HepG2 (cell line): Measurements from ENCODE around the gene ACYP2. TPM values are rescaled to one million over a fixed set of nuclear protein-coding genes. Genes with fewer than 3 reads are reported as not detected.

Experiments
- ATAC-seq: fragments of 200-7000 bp; cut with Tn5 transposase; 3 replicates; pipeline ENCODE4 v1.9.1; 2020; ENCODE audit warnings: mild to moderate bottlenecking, moderate library complexity
- BruUV-seq: library from RNA; stranded (reverse); fragments of 400-500 nt; replicated peaks from 2 replicates; lab custom pipeline; 2021; lab: Mats Ljungman, UMichigan
- CTCF ChIA-PET: fragments of 300-600 bp; formaldehyde crosslinking; extraction: SDS; loops from one replicate; lab custom pipeline; 2021; ENCODE audit warnings: low total read pairs, inconsistent platforms, low intra/inter-chr PET ratio; lab: Yijun Ruan, JAX
- POLR2A ChIA-PET: fragments of 350-600 bp; sonication (Branson Sonifier 250); formaldehyde crosslinking; loops from one replicate; lab custom pipeline; 2020; ENCODE audit warnings: antibody characterized with exemption, inconsistent platforms; lab: Yijun Ruan, JAX
- DNase-seq: peaks from one replicate; pipeline ENCODE4 v3.0.0-alpha.2; 2015; ENCODE audit warnings: low spot score
- FAIRE-seq: peaks from 3 replicates; lab custom pipeline; 2011; peaks lifted over from hg19 to GRCh38; lab: Jason Lieb, UNC
- H2AFZ ChIP-seq: one replicate; pipeline ENCODE4 v1.6.1; 2011; ENCODE audit warnings: low read length, inconsistent platforms
- H3K27ac ChIP-seq: fragments of 300-600 bp; 3 replicates; pipeline ENCODE4 v1.8.0; 2011; ENCODE audit warnings: mixed run types, mild to moderate bottlenecking, mixed read lengths, low read length, inconsistent platforms; ENCODE audit not compliant: insufficient read depth; ENCODE audit errors: extremely low read length
- H3K27me3 ChIP-seq, 2 experiments: fragments of 200-600 bp in 1 of 2; 2 replicates in 1 of 2; 3 replicates in 1 of 2; pipeline versions ENCODE4 v1.6.0 to v1.8.0; 2011; ENCODE audit warnings: low read length in 2 of 2, mild to moderate bottlenecking in 2 of 2, moderate library complexity in 2 of 2, inconsistent platforms in 1 of 2; ENCODE audit not compliant: insufficient read depth in 2 of 2, control insufficient read depth in 1 of 2
- H3K36me3 ChIP-seq, 2 experiments: fragments of 200-600 bp in 1 of 2; replicated peaks in 1 of 2; 2 replicates in 1 of 2; 3 replicates in 1 of 2; pipeline versions ENCODE4 v1.5.1 to v1.8.0; 2011; ENCODE audit warnings: low read length in 2 of 2, inconsistent platforms in 1 of 2; ENCODE audit not compliant: insufficient read depth in 2 of 2, control insufficient read depth in 1 of 2
- H3K4me1 ChIP-seq: 2 replicates; pipeline ENCODE4 v1.5.1; 2012; ENCODE audit warnings: low read length, inconsistent platforms; ENCODE audit not compliant: insufficient read depth
- H3K4me2 ChIP-seq: 2 replicates; pipeline ENCODE4 v1.6.0; 2011; ENCODE audit warnings: low read depth, low read length, inconsistent platforms
- H3K4me3 ChIP-seq, 3 experiments: fragments of 200-600 bp in 1 of 3; sonication (generic), shearing (Covaris generic) in 1 of 3; replicated peaks in 1 of 3; 2 replicates each; pipeline ENCODE4 v1.5.1; 2011 to 2016; ENCODE audit warnings: low read length in 3 of 3, inconsistent platforms in 2 of 3, low read depth in 2 of 3, mild to moderate bottlenecking in 2 of 3, control low read depth in 1 of 3, mixed read lengths in 1 of 3; ENCODE audit not compliant: insufficient read depth in 1 of 3
- H3K79me2 ChIP-seq: one replicate; pipeline ENCODE4 v1.6.1; 2011; ENCODE audit warnings: low read length, inconsistent platforms; ENCODE audit not compliant: insufficient read depth
- H3K9ac ChIP-seq: 2 replicates; pipeline ENCODE4 v1.6.0; 2011; ENCODE audit warnings: mild to moderate bottlenecking, low read depth, low read length, inconsistent platforms; ENCODE audit not compliant: insufficient read depth
- H3K9me3 ChIP-seq: 2 replicates; pipeline ENCODE4 v1.5.1; 2012; ENCODE audit warnings: mild to moderate bottlenecking, low read length
- H4K20me1 ChIP-seq: 2 replicates; pipeline ENCODE4 v1.6.0; 2011; ENCODE audit warnings: inconsistent platforms, mild to moderate bottlenecking, low read length, moderate library complexity; ENCODE audit not compliant: insufficient read depth
- ARHGAP35 ChIP-seq: sonication (generic); formaldehyde crosslinking; IDR thresholded peaks from 2 replicates; pipeline ENCODE4 v1.9.0; 2022; ENCODE audit warnings: mild to moderate bottlenecking, inconsistent platforms, moderate library complexity, missing genetic modification reagents, borderline replicate concordance
- CBX2 ChIP-seq, 2 experiments: fragments of 200-600 bp in 1 of 2; sonication (generic); formaldehyde crosslinking in 1 of 2; IDR thresholded peaks; 2 replicates each; pipeline versions ENCODE4 v1.7.0 to v1.8.1; 2018 to 2022; ENCODE audit warnings: low read depth in 2 of 2, low read length in 1 of 2, mild to moderate bottlenecking in 1 of 2, missing genetic modification reagents in 1 of 2
- ETV6 ChIP-seq: sonication (generic); formaldehyde crosslinking; conservative IDR thresholded peaks from 2 replicates; pipeline ENCODE4 v1.4.0; 2020; ENCODE audit warnings: missing genetic modification reagents
- HDAC1 ChIP-seq: sonication (generic); formaldehyde crosslinking; IDR thresholded peaks from 2 replicates; pipeline ENCODE4 v1.5.1; 2020; ENCODE audit warnings: mild to moderate bottlenecking, missing genetic modification reagents
- IKZF4 ChIP-seq: sonication (generic); formaldehyde crosslinking; IDR thresholded peaks from 2 replicates; pipeline ENCODE4 v1.5.1; 2020; ENCODE audit warnings: borderline replicate concordance, mild to moderate bottlenecking, low read depth, missing genetic modification reagents; ENCODE audit errors: not compliant biosample characterization
- ISX ChIP-seq: sonication (generic); formaldehyde crosslinking; conservative IDR thresholded peaks from 2 replicates; pipeline ENCODE4 v1.5.0; 2020; ENCODE audit warnings: missing genetic modification reagents
- KLF16 ChIP-seq, 2 experiments: sonication (generic) in 1 of 2; formaldehyde crosslinking in 1 of 2; IDR thresholded peaks; 2 replicates each; pipeline versions ENCODE4 v1.6.1 to v1.8.0; 2016 to 2023; ENCODE audit warnings: missing genetic modification reagents in 2 of 2, missing compliant biosample characterization in 1 of 2
- RBM22 ChIP-seq: fragments of 200-400 bp; formaldehyde crosslinking; optimal IDR thresholded peaks from 2 replicates; pipeline ENCODE3; 2017; ENCODE audit warnings: mild to moderate bottlenecking, low read length, moderate library complexity
- SALL2 ChIP-seq: sonication (generic); formaldehyde crosslinking; IDR thresholded peaks from 2 replicates; pipeline ENCODE4 v1.8.1; 2023; ENCODE audit warnings: mild to moderate bottlenecking, missing genetic modification reagents, inconsistent platforms
- ZNF124 ChIP-seq: sonication (generic); formaldehyde crosslinking; IDR thresholded peaks from 2 replicates; pipeline ENCODE4 v1.4.0; 2020; ENCODE audit warnings: missing genetic modification reagents
- ZNF3 ChIP-seq: IDR thresholded peaks from 2 replicates; pipeline ENCODE4 v1.7.0; 2017; ENCODE audit warnings: inconsistent platforms
- ZNF75D ChIP-seq: sonication (generic); formaldehyde crosslinking; IDR thresholded peaks from 2 replicates; pipeline ENCODE4 v1.8.1; 2023; ENCODE audit warnings: missing genetic modification reagents, mild to moderate bottlenecking, borderline replicate concordance
- WGBS: methylation state at CpG from one replicate; pipeline ENCODE4 v1.1.6; 2017; ENCODE audit warnings: low lambda C conversion rate; 5-methylcytosine and 5-hydroxymethylcytosine counted together
- in situ Hi-C: cut with HindIII; loops from 2 replicates; pipeline ENCODE4 v1.10.0; 2017; ENCODE audit warnings: low pct_unique_long_range_greater_than_20kb; ENCODE audit not compliant: extremely low pct_ligation_motif_present
- intact Hi-C: fragments of 100-400 bp; cut with micrococcal nuclease; formaldehyde crosslinking; loops from one replicate; pipeline ENCODE4 v1.10.0; 2022; ENCODE audit not compliant: unreplicated experiment
- polyA plus RNA-seq, 8 experiments: library from polyadenylated mRNA; depleted of rRNA in 3 of 8; stranded (reverse) in 7 of 8; unstranded in 1 of 8; fragments of >200 nt; fragmentation: Illumina TruSeq in 4 of 8; extraction: Trizol in 4 of 8; gene quantifications; 2 replicates each; pipeline versions ENCODE4 v1.2.1 to v1.2.3, GENCODE V29; 2011 to 2016; ENCODE audit warnings: low read depth in 4 of 8, missing spikeins in 1 of 8, mixed read lengths in 1 of 8; ENCODE audit not compliant: insufficient read depth in 1 of 8
- total RNA-seq, 5 experiments: library from RNA; depleted of rRNA; stranded (reverse); fragments of >200 nt; fragmentation: Illumina TruSeq; extraction: Trizol; gene quantifications; 2 replicates each; pipeline ENCODE4 v1.2.3, GENCODE V29; 2016; ENCODE audit warnings: low read depth in 1 of 5
- TF ChIP-seq, protein P1 (sequence below): IDR thresholded peaks from 2 replicates; pipeline ENCODE4 v1.6.1; 2018; ENCODE audit warnings: missing genetic modification reagents
- TF ChIP-seq, protein P2 (sequence below): sonication (generic); formaldehyde crosslinking; IDR thresholded peaks from 2 replicates; pipeline ENCODE4 v1.4.0; 2020; ENCODE audit warnings: low read depth, mild to moderate bottlenecking, missing genetic modification reagents
- TF ChIP-seq, protein P3 (sequence below): IDR thresholded peaks from 2 replicates; pipeline ENCODE4 v1.6.1; 2016

The ACYP2 gene
- total and polyA plus RNA-seq, 2 of the 13 experiments (the other 11 are each of a cell fraction or from before 2014, with no cell fraction given), result 12.3 to 12.7 TPM

DNA sequence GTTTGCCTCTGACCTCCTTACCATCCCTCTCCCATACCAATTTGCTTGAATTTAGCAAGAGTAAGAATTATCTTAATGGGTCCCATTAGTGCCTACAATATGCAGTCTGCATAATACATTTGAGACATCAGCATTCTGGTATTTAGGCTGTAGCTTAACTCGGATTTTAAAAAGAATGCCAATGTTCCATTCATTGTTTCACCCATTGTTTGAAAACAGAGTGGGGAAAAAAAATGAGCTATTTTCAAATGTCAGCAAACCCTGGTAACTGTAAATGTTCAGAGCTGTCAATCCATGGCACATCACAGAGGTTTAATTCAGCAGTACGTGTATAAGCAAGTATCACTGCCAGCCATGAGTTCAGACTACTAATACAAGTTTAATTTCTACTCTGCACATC is 202.6 kb downstream of the ACYP2 start:
- H4K20me1 ChIP-seq, result no peaks in the 10 kb centered on the region
- ChIA-PET CTCF (no interaction called here), POLR2A (no interaction called here)
- in situ Hi-C loops, result no loop called here
- intact Hi-C loops, result no loop called here
- no peak for DNase-seq
- no peak overlapping the region for H3K27ac ChIP-seq
- no peak overlapping the region for H3K4me3 ChIP-seq
- H3K9me3 ChIP-seq, result no peaks in the 10 kb centered on the region
- TF ChIP-seq ZNF124 (CRISPR knock-in tag) (no peak), IKZF4 (no peak), RBM22 (no peak), ISX (CRISPR knock-in tag) (no peak), ARHGAP35 (CRISPR knock-in tag) (no peak), HDAC1 (CRISPR knock-in tag) (no peak)
- H3K4me2 ChIP-seq, result no peak overlapping the region
- no peaks in the 10 kb centered on the region for H3K79me2 ChIP-seq
- H2AFZ ChIP-seq, result no peak overlapping the region
- 23% methylated on average over 2 of the region's 2 CpGs for WGBS
- no peak overlapping the region for H3K9ac ChIP-seq
- no peaks in the 10 kb centered on the region for H3K4me1 ChIP-seq
- no peak for ATAC-seq
- FAIRE-seq, result no peak
- BruUV-seq, result no TSS peak
- no peaks in the 10 kb centered on the region for H3K36me3 ChIP-seq
- no peaks in the 10 kb centered on the region; a peak in 1 of 5 replicates for H3K27me3 ChIP-seq

DNA sequence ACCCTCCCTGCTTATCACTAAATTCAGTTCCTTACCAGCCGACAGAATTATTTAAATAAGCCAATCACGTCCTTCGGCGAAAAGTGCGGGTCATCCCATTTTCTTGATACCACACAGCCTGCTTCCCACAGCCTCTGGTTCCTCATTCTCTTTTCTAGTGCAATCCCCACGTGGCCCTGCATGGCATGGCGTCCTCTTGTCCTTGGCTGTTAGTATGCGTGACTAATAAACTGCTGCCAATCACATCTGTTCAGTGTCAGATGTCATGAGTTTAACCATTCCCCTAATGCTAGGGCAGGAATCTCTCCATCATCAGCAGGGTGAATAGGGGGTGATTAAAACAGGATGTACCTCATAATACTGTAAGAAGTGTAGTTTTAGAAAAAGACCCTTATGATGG is 203.4 kb downstream of the ACYP2 start:
- ATAC-seq (no peak), FAIRE-seq (no peak), DNase-seq (no peak)
- H3K27me3 ChIP-seq, result no peaks in the 10 kb centered on the region; a peak in 1 of 5 replicates
- H4K20me1 ChIP-seq, result no peaks in the 10 kb centered on the region
- no peak overlapping the region for H3K9ac ChIP-seq
- in situ Hi-C loops, result no loop called here
- WGBS, result 57% methylated on average over 8 of the region's 8 CpGs
- POLR2A ChIA-PET, result no interaction called here
- no peak overlapping the region for H3K27ac ChIP-seq
- H3K4me2 ChIP-seq, result no peak overlapping the region
- no peaks in the 10 kb centered on the region for H3K4me1 ChIP-seq
- intact Hi-C loops, result no loop called here
- H3K4me3 ChIP-seq, result no peak overlapping the region
- H3K79me2 ChIP-seq, result no peaks in the 10 kb centered on the region
- CTCF ChIA-PET, result no interaction called here
- TF ChIP-seq ZNF3 (CRISPR knock-in tag) (no peak), ZNF75D (CRISPR knock-in tag) (no peak), KLF16 (CRISPR knock-in tag; IDR thresholded peaks at IDR 0.05) (no peak), ETV6 (no peak), CBX2 (IDR thresholded peaks at IDR 0.05; ENCODE audit: low read depth, low read length) (no peak), CBX2 (CRISPR knock-in tag; IDR thresholded peaks at IDR 0.05; ENCODE audit: low read depth) (no peak), SALL2 (CRISPR knock-in tag) (no peak)
- TF ChIP-seq, protein P1, sequence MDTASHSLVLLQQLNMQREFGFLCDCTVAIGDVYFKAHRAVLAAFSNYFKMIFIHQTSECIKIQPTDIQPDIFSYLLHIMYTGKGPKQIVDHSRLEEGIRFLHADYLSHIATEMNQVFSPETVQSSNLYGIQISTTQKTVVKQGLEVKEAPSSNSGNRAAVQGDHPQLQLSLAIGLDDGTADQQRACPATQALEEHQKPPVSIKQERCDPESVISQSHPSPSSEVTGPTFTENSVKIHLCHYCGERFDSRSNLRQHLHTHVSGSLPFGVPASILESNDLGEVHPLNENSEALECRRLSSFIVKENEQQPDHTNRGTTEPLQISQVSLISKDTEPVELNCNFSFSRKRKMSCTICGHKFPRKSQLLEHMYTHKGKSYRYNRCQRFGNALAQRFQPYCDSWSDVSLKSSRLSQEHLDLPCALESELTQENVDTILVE (CRISPR knock-in tag), result no peak
- TF ChIP-seq, protein P2, sequence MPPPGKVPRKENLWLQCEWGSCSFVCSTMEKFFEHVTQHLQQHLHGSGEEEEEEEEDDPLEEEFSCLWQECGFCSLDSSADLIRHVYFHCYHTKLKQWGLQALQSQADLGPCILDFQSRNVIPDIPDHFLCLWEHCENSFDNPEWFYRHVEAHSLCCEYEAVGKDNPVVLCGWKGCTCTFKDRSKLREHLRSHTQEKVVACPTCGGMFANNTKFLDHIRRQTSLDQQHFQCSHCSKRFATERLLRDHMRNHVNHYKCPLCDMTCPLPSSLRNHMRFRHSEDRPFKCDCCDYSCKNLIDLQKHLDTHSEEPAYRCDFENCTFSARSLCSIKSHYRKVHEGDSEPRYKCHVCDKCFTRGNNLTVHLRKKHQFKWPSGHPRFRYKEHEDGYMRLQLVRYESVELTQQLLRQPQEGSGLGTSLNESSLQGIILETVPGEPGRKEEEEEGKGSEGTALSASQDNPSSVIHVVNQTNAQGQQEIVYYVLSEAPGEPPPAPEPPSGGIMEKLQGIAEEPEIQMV (CRISPR knock-in tag), result no peak
- TF ChIP-seq, protein P3, sequence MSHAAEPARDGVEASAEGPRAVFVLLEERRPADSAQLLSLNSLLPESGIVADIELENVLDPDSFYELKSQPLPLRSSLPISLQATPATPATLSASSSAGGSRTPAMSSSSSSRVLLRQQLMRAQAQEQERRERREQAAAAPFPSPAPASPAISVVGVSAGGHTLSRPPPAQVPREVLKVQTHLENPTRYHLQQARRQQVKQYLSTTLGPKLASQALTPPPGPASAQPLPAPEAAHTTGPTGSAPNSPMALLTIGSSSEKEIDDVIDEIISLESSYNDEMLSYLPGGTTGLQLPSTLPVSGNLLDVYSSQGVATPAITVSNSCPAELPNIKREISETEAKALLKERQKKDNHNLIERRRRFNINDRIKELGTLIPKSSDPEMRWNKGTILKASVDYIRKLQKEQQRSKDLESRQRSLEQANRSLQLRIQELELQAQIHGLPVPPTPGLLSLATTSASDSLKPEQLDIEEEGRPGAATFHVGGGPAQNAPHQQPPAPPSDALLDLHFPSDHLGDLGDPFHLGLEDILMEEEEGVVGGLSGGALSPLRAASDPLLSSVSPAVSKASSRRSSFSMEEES (CRISPR knock-in tag), result no peak
- H3K36me3 ChIP-seq, result no peaks in the 10 kb centered on the region
- no TSS peak for BruUV-seq
- no peaks in the 10 kb centered on the region for H3K9me3 ChIP-seq
- no peak overlapping the region for H2AFZ ChIP-seq
